HG02610 (cell line): ENCODE results near the gene GATA5.

Experiments
- ATAC-seq: cut with Tn5 transposase; IDR thresholded peaks from one replicate; pipeline ENCODE4 v1.9.1; 2021; ENCODE audit warnings: mild to moderate bottlenecking, moderate library complexity; ENCODE audit not compliant: unreplicated experiment

The GATA5 gene

DNA sequence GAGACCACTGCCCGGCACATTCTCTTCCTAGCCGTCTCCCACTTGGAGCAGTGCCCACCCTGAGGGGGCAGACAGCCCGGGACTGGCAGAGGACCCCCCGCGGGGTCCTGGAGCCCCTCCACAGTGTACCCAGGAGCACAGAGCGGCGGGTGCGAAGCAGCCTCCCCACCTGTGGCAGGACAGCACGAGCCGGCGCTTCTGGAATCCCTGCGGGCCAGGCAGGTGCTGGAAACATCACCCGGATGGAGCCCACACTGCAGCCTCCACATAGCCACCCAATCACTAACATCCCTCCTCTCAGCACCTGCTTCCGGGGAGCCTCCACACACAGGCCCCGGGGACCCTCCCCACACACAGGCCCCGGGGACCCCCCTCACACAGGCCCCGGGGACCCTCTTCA lies 18.7 kb downstream of the GATA5 start:
- no peak for ATAC-seq

DNA sequence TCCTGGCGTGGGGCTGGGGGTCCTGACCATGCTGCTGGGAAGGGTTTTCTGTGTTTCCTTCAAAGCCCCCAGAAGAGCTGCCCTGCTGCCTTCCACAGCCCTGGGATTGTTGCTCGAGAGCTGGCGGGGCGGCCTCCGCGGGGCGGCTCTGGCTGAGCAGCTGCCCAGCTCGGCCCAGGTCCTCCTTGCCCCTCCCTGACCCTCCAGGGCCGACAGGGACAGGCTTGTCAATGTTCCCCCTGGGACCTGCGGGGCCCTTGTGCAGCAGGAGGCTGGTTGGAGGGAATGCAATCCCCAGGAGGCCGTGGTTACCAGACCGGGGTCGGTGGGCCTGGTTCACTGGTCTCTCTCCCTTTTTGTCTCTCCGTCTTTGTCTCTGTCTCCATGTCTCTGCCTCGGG lies 19.9 kb downstream of the GATA5 start:
- no peak for ATAC-seq

DNA sequence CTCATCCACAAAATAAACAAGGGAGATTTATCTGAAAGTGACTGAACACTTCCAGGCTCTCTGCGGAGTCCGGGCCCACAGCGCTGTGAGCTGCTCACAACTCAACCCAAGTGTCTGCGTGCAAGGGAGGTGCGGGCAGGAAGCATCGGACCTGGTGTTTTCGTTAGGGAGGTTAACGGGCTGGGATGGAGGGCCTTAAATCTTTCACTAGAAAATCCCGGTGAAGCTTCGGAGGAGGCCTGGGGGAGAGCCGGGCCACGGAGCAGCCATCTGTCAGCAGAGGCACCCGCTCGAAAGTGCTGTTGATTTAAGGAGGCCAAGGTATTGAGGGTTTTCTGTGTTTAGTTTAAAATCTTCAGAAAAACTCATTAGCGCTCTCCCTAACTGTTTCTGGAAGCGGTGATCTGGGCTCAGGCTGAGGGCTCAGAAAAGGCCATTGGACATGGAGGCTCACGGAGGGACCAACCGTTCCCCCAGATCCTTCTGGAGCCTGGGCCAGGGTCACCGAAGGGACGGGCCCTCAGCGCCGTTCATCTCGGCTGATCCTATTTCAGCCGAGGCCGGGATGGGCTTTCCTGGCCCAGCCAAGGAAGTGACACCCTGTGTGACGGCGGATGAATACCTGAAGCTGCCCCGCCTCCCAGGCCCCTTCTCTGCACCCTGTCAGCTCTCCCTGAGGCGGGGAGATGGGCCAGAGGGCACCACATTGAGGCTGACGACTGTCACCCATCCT lies 20.7 kb downstream of the GATA5 start:
- ATAC-seq, result no peak

DNA sequence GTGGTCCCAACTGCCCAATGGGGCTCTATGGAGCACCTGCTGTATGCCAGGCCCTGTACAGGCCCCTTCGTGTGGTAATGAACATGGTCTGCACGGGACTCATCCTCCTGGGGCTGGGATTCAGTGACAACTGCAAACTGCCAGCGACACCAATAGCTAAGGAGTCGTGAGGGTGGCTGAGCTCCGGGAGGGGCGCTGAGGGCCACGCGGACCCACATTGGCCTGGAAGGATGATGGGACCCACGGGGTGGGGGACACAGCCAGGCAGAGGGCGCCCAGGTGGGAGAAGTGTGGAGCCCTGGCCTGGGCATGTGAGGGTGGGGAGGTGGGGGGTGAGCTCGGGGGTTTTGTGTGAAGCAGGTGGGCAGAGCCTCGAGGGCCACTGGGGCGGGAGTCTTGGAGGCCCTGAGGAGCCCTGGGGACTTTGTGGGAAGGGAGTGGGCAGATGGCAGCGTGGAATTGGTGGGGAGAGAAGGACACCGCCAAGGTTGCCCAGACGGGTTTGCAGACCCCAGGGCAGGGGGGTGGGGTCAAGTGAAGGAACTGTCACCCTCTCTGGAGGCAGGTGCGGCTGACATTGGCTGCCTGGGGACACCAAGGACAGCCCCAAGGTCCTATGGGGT lies 22.5 kb downstream of the GATA5 start:
- ATAC-seq, result no peak

DNA sequence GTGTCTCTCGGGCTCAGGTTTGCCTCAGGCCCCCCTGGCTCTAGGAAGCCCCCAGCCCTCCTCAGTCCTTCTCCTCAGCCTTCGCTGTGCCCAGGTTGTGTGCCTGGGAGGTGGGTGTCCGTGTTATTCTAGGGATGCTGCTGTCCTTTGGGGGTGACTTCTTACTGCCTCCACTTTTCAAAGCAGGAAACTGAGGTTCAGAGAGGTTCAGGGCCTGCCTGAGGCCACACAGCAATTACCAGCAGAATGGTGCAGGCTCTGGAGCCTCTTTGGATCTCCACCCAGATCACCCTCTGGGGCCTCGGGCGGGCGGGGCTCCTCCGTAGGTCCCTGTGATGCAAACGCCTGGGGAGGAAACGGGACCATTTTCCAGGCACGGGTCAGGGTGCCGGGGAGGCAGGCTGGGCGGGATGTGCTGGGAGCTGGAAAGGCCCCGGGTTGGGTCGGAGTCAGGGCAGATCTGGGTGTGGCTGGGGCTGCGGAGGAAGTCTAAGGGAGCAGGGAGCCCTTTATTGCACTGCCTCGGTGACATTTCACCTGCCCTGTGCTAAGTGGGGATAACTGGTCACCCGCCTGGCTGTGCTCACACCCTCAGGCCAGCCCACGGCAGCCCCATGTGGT lies 23.2 kb downstream of the GATA5 start:
- ATAC-seq, result no peak

DNA sequence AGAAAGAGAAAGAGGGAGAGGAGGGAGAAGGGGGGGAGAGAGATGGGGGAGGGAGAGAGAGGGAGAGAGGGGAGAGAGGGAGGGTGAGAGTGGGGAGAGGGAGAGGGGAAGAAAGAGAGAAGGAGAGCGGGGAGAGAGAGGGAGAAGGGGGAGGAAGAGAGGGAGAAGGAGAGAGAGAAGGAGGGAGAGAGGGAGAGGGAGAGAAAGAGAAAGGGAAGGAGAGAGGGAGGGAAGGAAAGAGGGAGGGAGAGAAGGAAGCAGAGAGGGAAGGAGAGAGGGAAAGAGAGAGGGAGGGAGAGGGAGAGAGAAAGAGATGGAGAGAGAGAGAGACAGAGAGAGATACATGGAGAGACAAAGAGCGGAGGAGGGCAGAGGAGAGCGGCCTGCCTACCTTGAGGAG lies 23.8 kb downstream of the GATA5 start:
- no peak for ATAC-seq

DNA sequence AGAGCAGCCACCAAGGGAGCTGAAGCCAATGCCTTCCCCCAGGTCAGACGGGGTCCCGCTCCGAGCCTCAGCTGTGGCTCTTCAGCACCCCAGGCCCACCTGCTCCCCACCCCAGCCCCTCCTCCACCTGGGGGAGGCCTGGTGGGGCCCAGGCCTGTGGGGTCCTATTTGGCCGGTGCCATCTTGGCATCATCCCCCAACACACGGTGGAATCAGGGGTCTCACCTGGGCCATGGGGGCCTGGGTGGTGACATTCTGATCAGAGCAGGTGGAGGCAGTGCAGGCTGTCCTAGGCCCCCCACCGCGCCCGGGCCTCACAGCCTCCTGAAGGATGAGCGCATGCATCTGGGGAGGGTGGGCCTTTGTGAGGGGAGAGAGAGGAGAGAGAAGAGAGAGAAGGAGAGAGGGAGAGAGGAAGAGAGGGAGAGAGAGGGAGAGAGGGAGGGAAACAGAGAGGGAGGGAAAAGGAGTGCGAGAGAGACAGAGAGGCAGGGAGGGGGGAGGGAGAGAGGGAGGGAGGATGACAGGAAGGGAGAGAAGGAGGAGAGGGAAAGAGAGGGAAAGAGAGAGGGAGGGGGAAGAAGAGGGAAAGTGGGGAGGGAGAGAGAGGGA lies 24.5 kb downstream of the GATA5 start:
- ATAC-seq, result no peak

DNA sequence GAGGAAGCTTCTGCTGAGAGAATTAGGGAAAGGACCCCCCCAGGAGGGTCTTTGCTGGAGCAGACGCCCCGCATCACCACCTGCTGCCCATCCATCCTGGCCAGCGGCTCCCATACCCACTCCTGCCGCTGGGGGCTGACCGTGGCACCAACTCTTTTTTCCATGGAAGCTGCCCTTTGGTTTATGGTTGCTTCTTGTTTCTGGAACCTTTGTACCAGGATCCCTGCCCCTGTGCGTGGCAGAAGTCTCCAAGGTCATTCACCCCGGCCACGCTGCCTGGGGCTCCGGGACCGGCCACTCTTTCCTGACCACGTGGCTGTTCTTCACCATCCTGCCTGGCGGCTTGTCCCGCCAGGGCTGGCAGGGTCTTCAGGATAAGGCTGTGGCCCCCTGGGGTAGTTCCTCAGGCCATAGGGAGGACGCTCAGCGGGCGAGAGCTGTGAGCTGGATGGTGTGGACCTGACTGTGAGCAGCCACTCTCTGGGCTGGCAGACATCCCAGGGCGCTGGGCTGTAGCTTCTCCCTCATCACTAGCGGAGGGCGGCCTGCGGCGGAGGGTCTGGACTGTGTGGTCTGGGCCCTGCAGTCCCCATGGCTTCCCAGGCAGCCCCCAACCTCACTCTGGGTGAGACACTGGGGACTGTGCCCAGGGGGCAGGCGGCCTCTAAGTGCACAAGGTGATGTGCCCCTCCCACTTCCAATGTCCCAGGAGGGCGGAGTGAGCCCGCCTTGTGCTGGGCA lies 25.7 kb downstream of the GATA5 start:
- no peak for ATAC-seq

DNA sequence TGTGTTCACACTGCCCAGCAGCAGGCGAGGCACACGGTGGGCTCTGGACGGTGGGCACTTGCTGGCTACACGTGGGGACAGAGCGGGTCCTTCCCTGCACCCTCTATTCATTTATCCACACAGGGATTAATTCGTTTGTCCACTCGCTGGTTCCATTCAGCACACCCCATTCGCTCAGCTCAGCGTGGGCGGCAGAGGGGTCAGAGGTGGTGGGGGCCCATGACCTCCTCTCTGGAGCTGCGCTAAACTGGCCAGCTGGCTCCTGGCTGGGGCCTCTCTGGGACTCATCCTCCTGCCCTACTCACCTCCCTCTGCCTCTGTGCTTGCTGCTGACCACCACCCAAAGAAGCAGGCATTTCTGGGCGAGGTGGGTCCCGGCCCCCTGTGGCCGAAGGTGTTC lies 27.0 kb downstream of the GATA5 start:
- no peak for ATAC-seq

DNA sequence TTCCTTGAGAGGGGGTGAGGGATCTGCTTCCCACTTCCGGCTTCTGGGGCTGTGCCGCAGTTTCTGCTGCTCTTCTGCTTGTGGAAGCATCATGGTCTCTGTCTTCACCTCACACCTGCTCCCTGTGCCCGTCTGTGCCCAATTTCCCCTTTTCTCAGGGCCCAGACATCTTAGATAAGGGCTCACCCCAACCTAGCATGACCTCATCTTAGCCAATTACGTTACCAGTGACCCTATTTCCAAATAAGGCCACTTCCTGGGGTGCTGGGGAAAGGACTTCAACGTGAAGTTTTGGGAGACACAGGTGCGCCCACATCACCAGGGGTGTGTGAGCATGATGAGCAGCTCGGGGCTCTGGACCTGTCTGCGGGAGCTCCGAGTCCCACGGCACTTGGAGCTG lies 27.8 kb downstream of the GATA5 start:
- no peak for ATAC-seq

DNA sequence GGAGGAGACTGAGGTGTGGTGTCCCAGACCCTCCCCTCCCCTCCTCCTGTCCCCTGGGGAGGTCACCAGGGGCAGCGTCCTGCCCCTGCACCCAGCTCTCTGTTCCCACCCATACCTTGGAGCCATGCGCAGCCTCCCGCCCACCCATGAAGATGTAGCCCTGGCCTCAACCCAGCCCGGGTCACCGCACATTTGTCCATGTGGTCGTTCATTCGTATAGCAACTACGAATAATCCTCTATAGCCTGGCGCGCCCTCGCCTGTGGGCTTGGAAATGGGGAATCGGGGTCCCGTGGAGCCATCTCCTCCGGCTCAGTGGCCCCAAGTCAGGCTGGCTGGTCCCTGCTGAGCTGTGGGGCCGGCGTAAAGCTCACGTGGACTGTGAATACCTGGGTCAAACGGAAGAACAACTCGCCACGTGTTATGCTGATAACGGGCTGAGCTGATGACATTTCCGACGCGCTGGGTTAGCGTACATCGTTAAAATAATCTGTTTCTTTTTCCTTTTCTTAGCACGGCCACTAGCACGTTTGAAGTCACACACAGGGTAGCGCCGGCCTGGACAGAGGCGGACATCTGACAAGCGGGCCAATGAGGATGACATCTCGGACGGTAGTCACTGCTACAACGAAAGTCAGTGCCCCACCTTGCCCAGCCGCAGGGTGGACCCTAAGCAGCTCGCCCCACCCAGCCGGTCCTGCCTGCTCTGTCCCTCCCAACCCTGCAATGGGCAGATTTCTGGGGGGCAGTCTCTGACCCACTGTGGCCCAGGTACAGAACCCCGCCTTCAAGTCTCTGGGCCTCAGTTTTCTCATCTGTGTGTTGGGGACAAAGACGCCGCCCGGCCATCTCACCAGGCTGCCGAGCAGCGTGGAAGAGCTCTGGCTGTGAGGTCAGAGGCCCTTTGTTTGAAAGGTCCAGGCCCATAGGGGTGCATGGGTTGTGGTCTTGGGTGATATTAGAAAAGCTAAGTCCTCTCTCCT lies 28.6 kb downstream of the GATA5 start:
- ATAC-seq, result no peak

DNA sequence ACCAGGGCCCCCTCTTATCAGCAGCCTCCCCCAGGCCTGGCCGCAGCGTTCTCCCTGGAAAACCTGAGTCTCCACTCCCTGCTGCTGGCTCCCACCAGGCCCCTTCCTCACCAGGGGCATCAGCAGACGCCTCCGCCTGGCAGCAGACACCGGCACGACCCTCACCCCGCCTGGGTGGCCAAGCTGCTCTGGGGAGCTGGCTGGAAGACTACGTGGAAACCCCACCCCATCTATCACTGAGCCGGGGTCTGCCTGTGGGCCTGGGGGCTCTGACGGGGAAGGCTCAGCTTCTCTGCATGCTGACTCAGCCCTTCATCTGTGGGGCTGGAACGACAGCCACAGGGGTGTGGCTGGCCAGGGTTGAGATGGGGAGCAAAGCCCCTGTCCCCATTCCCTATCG lies 29.3 kb downstream of the GATA5 start:
- no peak for ATAC-seq

DNA sequence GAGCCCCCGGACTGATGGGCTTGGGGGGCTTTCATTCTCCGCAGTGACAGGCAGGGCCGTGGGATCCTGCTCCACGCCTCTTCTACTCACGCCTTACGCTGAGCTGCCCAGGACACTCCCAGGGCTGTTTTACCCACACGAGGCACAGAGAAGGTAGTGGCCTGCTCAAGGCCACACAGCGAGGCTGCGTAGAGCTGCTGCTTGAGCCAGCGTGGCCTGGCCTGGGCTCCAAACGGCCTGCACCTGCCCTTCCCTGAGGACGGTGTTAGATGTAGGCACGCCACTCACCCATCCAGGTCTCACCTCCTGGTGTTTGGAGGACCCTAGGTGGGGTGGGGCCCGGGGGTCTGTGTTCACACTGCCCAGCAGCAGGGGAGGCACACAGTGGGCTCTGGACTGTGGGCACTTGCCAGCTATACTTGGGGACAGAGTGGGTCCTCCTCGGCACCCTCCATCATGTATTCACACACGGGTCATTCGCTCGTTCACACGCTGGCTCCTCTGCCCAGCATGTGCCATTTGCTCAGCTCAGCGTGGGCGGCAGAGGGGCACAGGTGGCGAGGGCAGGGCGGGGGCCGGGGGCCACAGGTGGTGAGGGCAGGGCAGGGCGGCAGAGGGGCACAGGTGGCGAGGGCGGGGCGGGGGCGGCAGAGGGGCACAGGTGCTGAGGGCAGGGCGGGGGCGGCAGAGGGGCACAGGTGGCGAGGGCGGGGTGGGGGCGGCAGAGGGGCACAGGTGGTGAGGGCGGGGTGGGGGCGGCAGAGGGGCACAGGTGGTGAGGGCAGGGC lies 30.0 kb downstream of the GATA5 start:
- ATAC-seq, result no peak

DNA sequence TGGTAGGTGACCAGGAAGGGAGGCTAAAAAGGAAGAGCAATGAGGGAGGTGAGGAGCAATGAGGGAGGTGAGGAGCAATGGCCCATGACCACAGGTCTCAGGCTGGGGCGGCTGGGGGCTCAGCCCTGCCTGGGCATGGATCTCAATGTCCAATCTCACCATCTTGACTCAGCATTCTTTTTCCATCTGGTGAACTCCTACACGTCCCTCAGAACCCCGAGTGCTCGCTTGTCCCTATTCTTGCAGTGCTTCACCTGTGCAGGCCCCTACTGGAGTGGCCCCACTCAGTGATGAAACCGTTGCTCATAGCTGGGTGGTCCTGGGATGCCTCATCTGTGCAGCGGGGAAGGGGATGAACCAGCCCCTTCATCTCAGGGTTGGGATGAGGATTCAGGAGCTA lies 31.5 kb downstream of the GATA5 start:
- ATAC-seq, result no peak

DNA sequence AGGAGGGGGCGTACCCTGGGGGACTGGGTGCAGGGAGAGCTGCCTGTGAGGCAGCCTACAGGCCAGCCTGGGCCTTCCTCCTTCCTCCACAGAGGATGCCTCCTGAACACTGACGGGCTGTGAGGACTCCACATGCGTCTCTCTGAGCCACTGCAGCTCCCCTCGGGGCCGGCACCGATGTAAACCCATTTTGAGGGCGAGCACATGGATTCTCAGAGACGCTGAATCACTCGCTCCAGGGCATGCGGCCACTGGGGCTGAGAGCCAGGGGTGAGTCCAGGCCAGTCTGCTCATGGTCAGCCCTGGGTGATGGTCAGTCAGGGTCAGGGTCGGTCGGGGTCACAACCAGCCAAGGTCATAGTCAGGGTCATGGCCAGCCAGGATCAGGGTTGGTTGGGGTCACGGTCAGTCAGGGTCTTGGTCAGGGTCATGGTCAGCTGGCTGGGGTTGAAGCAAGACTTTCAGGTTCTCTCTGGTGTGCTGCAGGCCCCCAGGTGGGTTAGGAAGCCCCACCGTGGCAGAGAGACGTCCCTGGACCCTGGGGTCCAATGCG lies 33.7 kb downstream of the GATA5 start:
- ATAC-seq, result no peak

DNA sequence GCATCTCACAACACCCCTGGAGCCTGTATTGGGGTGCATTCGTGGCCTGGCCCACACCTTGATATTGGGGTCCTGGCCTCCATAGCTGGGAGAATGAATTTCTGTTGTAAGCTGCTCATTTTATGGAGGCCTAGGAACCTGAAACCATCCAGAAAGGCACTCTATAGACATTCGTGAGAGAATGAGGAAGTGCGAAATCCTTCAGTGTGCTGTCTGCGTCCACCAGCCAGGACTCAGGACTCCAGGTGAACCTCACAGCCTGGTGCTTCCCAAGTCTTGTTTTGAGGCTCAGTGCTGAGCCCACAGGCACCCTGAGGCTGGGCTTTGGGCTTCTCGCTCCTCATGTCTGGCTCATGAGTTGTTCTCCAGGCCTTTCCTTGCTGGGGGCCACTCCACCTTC lies 36.6 kb downstream of the GATA5 start:
- ATAC-seq, result no peak

DNA sequence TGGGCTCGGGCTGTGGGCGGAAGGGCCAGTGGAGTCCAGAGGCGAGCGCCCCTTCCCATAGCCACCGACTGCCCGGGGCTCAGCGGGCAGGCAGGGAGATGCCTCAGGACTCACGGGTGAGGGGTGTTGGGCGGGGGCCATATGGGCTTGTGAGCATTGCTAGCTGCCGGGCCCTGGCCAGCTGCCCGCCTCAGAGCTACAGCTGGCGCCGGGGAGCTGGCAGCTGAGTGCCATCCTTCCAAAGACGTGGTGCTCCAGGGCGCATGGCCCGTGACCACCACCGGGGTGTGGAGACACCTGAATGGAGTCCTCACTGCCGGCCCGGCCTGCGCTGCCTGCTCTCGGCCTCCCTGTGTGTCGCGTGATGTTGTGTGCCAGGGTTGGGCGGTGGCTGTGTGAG lies 37.9 kb downstream of the GATA5 start:
- ATAC-seq, result no peak

DNA sequence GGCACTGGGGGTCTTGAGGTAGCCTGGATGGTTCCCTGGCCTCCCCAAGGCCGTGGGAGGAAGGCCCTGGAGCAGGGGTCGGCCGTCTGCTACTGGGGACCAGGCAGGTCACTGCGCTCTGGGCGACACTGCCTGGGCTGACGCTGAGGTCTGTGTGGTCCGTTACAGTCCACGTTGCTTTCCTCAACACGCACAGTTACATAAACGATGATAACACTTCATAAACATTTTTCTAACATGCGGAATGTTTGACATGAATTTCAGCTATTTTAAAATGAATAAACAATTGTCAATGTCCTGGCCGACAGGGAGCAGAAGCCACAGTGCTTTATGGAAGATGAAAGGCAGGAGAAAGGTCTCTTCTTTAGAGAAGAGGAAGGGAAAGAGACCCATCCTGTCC lies 38.3 kb downstream of the GATA5 start:
- no peak for ATAC-seq

DNA sequence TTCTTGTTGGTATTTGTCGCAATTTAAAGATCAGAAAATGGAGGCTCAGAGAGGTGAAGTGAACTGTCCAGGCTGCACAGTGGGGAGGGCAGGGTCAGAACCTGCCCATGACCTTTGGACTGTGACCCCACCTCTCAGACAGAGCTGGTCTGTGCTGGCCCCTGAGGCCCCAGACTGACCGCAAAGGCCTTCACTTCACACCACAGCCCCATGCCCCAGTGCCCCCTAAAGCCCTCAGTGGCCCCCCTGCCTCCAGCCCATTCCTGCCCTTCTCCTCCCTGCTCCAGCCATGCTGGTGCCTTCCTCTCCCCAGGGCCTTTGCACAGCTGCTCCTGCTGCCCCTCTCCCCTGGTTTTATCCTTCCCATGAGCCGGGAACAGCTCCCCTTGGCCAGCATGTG lies 39.1 kb downstream of the GATA5 start:
- no peak for ATAC-seq
